Erythroblast (primary cell): ENCODE data around the gene TMEM150A.
"Not testable (repeated sequence)": the region's sequence is repeated elsewhere in the genome, so short reads cannot be mapped to it uniquely, and the experiment has no call there.

Experiments used
- DNase-seq, 2 experiments: peaks; one replicate each; lab custom pipeline; 2025; lab: John Stamatoyannopoulos, UW
- GATA1 ChIP-seq: IDR thresholded peaks from 2 replicates; pipeline ENCODE4 v1.6.1; 2011; ENCODE audit warnings: low read depth, mild to moderate bottlenecking, control low read depth, low read length, moderate library complexity
- POLR2A ChIP-seq: IDR thresholded peaks from 2 replicates; pipeline ENCODE4 v1.6.1; 2011; ENCODE audit warnings: mild to moderate bottlenecking, low read length

The TMEM150A gene

DNA sequence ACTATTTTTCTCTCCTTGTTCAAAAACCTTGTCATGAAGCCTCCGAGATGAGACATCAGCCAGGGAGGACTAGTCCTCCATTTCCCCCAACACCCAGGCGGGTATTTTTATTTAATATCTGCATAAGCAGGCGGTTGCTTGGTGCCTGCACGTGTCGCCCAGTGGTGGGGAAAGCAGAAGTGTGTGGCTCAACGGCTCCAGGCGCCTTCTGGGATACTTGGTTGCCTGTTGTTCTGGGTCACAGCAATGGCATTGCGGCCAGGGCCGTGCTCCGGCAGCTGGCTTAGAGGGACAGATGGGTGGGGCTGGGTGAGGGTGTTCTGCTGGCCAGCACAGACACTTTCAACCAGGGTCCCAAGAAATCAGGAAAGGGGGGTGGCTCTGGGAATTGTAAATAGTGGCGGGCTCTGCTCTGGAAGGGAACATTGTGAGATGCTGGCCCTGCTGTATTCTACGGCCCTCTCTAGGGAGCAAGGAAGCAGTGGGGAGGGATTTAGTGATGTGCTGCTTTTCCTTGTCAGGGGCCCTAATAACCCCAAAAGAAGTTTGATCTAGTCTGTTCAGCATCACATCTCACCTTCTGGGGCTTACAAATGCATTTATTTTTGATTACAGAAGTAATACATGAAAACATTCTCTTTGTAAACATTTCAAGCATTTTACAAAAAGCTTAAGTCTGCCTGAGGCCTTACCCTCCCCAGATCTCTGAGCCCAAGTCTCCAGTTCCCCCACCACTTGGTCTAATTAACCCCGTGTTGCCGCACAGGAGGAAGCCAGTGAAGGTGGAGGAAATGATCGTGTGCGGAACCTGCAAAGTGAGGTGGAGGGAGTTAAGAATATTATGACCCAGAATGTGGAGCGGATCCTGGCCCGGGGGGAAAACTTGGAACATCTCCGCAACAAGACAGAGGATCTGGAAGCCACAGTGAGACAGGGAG, 24.0 kb downstream of the TMEM150A start:
- no peak for TF ChIP-seq POLR2A
- no peak for TF ChIP-seq GATA1
- DNase-seq: peak; percentile 60 to 66

DNA sequence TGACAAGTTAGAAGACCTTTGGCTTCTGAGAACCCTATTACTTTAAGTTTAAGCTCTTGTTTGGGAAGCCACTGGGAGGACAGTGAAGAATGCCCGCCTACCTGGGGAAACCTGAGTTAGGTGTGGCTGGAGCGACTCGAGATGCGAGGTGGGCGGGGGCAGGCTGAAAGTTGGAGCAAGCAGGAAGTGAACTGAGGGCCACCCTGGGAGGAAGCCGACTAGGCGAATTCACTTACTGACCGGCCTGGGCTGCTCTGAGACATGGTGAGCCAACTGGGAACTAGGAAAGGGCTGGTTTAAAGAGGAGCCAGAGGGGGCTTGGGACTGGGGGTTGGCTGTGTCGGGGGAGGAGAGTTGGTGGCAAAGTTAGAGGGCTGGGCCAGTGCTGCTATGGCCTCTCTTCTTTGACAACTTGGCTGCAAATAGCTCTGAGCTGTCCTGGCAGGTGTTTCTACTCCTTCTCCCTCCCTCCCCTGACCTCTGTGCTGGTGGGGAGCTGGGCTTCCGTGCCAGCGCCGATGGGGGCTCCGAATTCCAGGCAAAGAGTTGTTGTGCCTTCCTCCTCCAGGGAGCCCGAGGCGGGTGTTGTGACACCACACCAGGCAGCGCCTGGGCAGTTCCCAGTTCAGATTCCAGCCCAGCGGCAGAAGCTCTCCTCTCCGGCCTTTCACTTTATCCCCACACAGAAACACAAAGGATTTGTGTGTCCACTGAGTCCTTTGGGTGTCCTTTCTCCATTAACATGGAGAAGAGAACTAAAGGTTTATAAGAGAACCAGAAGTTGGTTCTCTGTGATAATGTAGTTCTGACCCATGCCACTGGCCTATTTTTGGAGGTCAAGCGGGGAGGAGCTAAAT, 24.9 kb downstream of the TMEM150A start, which contains the start of gene VAMP8:
VAMP8 (plus strand) TSS at position 201 of the 857 bp plus-strand sequence; CDS start at position 262, 61 bp downstream.
- DNase-seq: peak; percentile 56 to 59

DNA sequence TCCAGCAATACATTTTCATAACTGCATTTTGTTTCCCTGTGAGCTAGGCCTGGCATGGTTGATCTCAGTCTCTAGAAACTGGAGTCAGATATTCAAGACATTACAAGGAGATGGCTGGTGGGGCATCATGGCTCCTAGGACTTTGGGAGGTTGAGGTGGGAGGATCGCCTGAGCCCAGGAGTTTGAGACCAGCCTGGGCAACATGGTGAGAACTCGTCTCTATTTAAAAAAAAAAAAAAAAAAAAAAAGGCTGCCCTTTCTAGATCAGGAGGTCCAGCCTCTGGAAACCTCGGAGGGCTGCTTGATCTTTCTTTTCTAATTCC, 25.5 kb downstream of the TMEM150A start:
- DNase-seq: no peak

More for the DNA sequence above, 24.9 kb downstream of the TMEM150A start, which contains the start of gene VAMP8:
- peak; percentile 46 for TF ChIP-seq POLR2A
- no peak for TF ChIP-seq GATA1

DNA sequence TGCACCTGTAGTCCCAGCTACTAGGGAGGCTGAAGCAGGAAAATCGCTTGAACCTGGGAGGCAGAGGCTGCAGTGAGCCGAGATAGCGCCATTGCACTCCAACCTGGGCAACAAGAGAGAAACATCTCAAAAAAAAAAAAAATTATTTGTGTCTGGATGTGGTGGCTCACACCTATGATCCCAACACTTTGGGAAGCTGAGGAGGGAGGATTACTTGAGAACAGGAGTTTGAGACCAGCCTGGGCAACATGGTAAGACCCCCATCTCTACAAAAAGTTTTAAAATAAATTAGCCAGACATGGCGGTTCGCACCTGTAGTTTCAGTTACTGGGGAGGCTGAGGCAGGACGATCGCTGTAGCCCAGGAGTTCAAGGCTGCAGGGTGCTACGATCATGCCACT, 26.8 kb downstream of the TMEM150A start:
- TF ChIP-seq POLR2A (no peak), GATA1 (no peak)
- no peak for DNase-seq

More for the DNA sequence above, 25.5 kb downstream of the TMEM150A start:
- no peak for TF ChIP-seq POLR2A
- no peak for TF ChIP-seq GATA1

DNA sequence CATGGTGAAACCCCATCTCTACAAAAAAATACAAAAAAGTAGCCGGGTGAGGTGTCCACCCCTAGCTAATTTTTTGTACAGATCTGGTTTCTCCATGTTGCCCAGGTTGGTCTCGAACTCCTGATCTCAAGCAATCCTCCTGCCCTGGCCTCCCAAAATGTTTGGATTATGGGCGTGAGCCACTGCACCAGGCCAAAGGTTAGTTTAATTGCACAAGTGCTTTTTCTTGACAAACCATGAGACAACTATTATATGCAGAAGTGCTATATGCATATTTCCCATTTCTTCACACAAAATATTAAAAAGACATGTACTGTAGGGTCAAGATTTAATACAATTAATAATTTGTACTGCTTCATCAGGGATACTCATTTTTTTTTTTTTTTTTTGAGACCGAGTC, 36.2 kb downstream of the TMEM150A start:
- TF ChIP-seq GATA1 (no peak), POLR2A (no peak)
- DNase-seq: no peak

DNA sequence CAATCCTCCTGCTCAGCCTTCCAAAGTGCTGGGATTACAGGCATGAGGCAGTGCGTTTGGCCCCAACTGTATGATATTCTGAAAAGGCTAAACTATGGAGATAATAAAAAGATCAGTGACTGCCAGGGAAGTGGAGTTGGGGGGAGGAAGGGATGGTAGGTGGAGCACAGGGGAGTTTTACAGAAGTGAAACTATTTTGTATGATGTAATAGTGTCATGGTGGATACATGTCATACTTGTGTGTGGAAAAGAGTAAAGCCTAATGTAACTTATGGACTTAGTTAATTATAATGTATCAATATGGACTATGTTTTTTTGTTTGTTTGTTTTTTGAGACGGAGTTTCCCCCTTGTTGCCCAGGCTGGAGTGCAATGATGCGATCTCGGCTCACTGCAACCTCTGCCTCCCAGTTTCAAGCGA, 38.3 kb downstream of the TMEM150A start:
- peak; percentile 25 to 60 for DNase-seq

DNA sequence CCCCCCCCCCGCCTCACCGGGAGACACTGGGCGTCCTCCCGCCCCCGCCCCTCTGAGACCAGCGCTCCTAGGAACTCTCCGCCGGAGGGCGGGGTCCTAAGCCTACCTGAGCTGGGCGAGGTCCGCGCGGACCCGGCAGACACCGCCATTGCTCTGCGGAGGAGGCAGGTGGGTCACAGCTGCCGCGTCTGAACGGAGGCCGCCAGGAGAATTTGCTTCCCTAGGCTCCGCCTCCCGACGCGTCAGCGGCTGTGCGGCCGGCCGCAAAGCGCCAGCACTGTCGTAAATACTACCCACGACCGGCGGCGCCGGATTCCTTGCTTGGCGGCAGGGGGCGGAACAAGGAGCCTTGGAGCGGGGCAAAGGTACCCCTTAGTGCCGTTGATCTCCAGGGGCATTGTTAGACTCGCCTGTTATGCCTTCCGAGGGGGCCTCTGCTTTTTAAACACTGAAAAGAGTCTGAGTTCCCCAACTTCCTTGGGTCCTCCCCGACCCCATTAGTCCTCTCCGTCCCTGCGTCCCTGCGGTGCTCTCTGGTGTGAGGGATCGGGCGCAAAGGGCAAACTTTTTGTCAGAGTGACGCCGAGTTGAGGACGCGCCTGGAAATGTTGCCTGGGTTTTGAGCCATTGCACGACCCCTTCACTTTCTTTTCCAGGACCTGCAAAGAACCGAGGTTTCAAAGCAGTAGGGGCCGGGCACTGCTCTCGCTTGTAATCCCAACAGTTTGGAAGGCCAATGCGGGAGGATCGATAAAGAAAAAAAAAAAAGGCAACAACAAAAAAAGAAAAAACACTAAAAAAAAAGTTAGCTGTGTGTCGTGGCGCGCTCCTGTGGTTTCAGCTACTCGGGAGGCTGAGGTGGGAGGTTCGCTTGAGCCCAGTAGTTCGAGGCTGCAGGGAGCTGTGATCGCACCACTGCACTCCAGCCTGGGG, 41.0 kb downstream of the TMEM150A start, which contains the start of gene GGCX:
GGCX (minus strand) TSS at position 214 of the 933 bp plus-strand sequence; CDS start at position 149, 65 bp downstream.
- no peak for TF ChIP-seq GATA1
- peak; percentile 97 for TF ChIP-seq POLR2A
- peak; percentile 97 for DNase-seq

More for the DNA sequence above, 38.3 kb downstream of the TMEM150A start:
- no peak for TF ChIP-seq POLR2A
- TF ChIP-seq GATA1: no peak

DNA sequence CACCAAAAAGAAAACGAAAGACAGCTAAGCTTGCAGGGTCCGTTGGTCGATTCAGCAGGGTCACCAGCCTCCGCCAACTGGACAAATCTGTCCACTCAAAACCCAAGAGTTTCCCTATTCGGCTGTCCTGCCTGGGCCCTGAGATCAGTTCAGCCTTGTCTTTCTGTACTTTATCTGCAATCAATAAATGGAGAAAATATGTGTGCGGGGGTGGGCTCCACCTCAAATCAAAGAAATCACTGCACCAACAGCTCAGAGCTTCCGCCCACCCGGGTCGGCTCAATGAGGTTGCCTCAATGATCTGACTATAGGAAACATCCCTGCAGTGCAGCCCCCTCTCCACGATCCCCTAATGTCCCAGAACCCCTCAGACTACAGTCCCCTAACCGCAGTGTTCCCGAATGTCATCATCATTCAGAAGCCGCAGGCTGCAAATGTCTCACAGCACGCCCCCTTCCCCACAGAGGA, 41.7 kb downstream of the TMEM150A start:
- TF ChIP-seq GATA1 (no peak), POLR2A (no peak)
- no peak for DNase-seq

DNA sequence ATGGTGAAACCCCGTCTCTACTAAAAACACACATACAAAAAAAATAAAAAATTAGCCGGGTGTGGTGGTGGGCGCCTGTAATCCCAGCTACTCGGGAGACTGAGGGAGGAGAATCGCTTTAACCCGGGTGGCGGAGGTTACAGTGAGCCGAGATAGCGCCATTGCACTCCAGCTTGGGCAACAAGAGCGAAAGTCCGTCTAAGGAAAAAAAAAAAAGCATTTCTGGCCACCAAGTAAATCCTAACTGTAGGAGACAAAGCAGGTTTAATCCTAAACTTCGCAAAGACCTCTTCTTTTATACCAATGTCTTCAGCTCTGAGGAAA, 42.1 kb downstream of the TMEM150A start:
- not testable (repeated sequence) for DNase-seq

DNA sequence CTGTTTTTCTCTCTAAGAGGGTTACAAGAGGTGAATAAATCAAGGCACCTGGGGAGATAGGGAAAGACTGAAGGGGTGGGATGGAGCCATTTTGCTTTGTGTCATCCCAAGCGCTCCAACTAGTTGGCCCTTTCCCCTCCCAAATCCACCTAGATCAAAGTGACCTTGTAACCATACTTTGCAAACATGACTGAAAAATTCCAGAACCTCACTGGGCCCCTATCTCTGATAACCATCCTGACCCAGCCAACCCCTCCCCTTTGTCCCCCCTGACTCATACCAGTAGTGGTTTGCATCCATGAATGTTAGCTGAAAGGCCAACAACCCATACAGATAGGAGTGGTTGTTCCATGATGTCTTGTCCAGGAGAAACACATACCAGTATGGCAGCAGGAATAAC, 44.3 kb downstream of the TMEM150A start:
- TF ChIP-seq POLR2A (no peak), GATA1 (no peak)
- peak in 1 of 2 experiments; percentile 43 for DNase-seq

DNA sequence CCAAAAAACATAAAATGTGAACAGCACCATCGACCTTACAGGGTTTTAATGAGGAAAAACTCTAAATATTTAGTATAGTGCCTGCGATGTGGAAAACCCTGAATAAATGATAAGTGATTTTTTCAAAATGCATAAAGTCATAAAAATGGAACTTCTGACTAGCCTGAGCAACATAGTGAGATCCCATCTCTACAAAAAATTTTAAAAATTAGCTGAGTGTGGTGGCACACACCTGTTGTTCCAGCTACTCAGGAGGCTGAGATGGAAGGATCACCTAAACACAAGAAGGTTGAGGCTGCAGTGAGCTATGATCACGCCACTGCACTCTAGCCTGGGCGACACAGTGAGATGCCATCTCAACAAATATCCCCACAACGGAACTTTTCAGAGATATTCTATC, 45.4 kb downstream of the TMEM150A start:
- TF ChIP-seq GATA1 (no peak), POLR2A (no peak)
- DNase-seq: no peak

DNA sequence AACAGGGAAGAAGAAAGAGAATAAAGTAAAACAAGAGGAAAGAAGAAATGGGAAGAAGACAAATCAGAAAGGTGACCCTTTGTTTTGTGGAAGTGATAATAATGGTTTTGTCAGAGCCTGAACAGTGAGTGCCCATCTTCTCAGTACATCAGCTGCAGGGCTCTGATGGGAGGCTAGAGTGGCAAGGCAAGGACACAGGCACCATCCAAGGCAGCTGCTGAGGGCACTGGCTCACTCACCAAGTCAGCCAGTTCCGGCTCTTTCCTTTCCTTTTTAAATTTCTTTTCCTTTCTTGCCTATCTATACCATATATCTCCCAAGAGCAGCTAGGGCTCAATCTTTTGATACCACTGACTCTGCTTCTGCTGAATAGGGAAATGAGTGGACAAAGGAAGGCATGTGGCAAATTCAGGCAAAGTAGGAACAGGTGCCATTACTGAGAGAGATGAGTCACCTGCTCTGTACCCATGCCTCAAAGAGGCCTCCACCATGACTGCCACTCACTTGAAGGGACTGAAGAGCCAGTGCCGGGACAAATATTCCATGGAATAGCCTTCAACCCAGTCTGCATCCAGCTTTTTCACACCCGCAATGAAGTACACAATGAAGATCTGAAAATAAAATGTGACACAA, 47.4 kb downstream of the TMEM150A start:
- TF ChIP-seq POLR2A (no peak), GATA1 (no peak)
- no peak for DNase-seq
